HuH-7.5 (cell line): ENCODE results near the gene INTS1.
"Not testable (repeated sequence)": the region's sequence is repeated elsewhere in the genome, so short reads cannot be mapped to it uniquely, and the experiment has no call there.

ENCODE experiments used
- DNase-seq: peaks from one replicate; pipeline ENCODE4 v3.0.0; 2011; ENCODE audit warnings: low spot score

INTS1 gene

GRCh38 chr7:1446026-1446425 lies 58.2 kb downstream of the INTS1 start:
- not testable (repeated sequence) for DNase-seq

- no peak for DNase-seq
These were observed 58.8 kb downstream of the INTS1 start for GRCh38 chr7:1445341-1445740.

GRCh38 chr7:1444925-1445322 lies 59.3 kb downstream of the INTS1 start:
- DNase-seq = no peak

DNA sequence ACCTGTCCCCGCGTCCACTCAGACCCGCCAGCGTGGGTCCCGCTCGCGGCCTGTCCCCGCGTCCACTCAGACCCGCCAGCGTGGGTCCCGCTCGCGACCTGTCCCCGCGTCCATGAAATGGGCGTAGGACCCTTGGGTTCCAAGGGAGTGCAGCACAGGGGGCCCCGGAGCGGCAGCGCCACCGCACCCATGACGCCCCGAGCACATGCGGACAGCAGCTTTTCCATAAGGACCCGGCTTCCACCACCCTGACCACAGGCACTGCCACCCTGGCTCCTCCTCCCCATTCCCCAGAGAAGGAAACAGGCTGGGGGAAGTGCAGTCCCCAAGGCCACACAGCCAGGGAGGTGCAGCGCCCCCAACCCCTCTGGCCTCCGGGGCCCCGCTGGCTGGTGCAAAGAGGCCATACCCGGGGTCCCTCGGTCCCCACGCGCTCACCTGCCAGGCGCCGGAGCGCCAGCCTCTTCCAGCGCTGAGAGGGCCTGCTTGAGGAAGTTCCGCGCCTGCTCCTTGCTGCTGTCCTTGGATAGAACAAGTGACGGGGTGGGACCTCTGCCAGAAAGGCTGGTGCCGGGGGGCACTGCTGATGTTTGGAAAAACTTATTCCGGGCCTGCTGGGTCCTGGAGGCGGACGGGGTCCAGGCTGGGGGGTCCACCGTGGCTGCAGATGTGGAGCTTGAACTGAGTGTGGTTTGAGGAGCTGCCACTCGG lies 59.8 kb downstream of the INTS1 start:
- DNase-seq = no peak

- not testable (repeated sequence) for DNase-seq
These were observed 60.5 kb downstream of the INTS1 start for GRCh38 chr7:1443587-1444200.

DNA sequence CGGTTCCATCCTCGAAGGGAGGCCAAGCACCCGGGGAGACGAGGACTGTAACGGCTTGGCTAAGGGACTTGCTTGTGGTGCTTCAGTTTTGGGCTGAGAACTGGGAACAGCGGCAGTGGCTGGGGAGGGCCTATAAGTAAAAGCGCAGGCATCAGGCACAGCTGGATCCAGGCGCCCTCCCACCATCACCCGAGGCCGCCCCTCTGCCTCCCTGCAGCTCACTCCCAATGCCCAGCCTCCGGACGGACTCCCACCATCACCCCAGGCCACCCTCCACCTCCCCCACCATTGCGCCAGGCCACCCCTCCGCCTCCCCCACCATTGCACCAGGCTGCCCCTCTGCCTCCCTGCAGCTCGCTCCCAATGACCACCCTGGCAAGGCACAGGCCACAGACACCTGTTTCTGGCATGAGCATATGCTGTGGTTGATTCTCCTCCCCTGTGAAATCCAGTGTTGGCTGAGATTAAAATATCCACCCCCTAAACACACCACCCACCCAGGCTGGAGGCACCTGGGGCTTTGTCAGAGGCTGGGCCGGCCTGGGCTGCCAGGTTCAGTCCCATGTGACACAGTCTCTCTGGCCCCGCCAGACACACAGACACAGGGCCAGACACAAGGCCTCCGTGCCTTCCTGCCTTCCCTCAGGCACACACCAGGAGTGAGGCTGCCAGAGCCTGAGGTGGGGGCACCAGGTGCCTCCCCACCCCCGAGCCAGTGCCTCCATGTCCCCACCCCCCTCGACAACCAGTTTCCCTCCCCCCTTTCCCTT lies 61.6 kb downstream of the INTS1 start:
- no peak for DNase-seq

DNA sequence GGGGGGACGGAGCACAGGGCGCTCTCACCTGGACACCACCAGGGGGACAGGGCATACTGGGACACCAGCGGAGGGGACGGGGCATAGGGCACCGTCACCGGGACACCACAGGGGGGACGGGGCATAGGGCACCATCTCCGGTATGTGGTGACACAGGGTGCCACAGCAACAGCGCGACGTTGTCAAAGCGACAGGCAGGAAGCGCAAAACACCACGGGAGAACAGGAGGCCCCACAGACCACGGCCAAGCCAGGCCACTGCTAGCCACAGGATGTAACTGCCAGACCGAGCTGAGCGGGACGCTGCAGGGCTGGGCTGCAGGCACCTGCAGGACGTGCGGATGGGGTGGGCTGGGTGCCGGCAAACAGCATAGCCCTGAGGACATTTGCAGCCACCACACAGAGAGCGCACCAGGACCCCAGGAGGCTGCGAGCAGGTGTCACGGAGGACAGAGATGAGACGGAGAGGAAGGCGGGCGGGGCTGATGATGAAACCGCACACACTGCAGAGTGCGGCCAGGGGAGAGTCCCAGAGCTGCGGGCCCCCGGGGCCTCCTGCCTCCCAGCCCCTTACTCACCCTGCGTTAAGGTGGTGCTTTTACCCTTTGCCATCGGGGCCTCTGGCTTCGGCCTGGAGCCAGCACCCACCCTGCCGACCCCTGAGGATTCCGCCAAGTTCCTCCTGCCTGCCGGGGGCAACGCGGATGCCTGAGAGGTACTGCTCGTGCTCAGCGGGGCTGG lies 62.4 kb downstream of the INTS1 start:
- DNase-seq = no peak

DNA sequence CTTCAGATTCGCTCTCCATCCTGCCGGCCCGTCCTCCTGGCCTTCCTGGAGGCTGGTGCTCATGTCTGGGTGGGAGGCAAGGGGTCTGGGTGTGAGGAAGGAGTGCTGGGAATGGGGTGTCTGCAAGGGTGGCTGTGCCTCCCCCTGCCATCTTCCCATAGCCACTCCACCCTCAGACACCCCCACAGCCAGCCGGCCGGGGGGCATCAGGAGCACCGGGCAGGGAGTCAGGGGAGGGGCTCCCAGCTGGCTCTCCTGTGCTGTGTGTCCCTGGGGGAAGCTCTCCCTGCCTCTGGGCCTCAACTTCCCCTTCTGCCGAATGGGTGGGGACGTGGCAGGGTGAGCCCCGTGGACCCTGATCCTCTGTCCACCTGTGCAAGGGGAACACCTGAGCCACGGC lies 63.6 kb downstream of the INTS1 start:
- no peak for DNase-seq

GRCh38 chr7:1439373-1440363 lies 64.5 kb downstream of the INTS1 start:
- no peak for DNase-seq

DNA sequence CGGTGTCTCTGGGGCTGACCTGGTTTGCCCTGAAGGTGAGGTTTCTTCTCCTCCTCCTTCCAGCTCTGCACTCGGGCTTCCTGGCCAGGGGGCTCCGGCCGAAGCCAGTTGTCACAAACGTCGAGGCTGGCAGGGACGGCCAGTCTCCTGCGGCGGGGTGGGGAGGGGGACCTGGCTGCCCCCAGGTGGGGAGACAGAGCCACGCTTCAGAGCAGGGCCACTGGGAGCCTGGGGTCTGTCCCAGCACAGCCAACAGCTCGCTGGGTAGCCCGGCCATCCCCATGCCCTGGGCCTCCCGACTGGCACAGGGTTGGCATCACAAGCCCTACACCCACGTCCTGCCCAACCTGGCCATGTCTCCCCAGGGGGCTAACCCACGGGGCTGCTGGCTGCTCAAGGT lies 65.4 kb downstream of the INTS1 start:
- DNase-seq = no peak

- no peak for DNase-seq
These were observed 66.0 kb downstream of the INTS1 start for GRCh38 chr7:1438208-1438607.

DNA sequence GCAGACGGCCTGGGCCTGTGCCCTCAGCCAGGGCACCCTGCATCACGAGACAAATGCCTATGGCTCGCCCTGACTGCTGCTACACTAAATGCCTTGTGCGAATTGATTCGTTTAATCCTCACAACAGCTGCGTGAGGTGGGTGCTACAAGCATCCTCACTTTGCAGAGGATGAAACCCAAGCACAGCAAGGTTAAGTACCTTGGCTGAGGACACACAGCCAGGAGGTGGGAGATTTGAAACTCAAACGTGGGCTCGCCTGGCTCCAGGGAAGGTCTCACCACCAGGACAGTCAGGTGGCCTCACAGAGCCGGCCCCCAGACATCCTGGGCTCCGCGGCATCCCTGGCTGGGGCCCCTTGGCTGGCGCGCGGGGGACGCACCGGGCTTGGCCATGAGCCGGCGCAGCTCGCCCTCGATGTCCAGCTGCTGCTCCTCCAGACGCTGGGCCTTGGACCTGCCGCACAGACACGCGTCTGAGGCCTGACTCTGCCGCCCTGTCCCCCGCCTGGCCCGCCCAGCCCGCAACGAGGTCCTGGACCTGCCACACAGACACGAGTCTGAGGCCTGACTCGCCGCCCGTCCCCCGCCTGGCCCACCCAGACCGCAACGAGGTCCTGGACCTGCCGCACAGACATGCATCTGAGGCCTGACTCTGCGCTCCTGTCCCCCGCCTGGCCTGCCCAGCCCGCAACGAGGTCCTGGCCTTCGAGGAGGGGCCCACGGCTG lies 66.9 kb downstream of the INTS1 start:
- no peak for DNase-seq

- DNase-seq = no peak
These were observed 67.6 kb downstream of the INTS1 start for GRCh38 chr7:1436608-1437007.

- DNase-seq = no peak
These were observed 69.1 kb downstream of the INTS1 start for GRCh38 chr7:1434891-1435670.

GRCh38 chr7:1434165-1434718 lies 69.9 kb downstream of the INTS1 start:
- no peak for DNase-seq

DNA sequence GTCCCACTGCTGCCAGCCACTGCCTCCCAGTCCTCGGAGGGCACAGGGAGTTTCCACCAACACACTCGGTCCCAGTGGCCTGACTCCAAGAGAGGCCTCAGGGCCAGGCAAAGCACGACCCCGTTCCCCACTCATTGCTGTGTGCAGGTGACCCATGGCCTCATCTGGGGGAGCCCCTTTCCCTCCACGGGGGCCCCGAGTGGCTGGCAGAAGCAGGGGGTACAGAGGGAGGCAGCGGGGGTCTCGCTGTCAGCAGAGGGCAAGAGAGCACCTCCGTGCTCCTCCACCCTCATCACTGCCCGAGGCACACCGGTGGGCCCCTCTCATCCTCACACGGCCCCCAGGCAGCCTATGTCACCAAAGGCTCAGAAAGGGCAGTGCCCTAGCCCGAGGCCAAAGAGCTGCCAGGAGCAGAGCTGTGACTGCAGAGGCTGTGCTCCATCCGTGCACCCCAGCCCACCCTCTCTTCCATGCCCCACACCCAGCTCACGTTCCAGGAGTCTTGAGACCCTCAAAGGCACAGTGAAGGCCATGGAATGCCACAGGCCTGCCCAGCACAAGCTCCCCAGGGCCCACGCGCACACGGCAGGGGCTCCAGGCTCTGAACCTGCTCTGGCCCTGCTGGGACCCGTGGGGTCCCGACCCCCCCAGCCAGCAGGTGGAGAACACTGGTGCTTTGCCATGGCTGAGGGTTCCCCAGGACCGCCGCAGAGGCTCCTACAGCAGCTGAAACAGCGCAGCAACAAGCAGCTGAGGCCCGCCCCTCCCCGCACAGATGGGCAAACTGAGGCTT lies 70.9 kb downstream of the INTS1 start:
- DNase-seq = no peak

GRCh38 chr7:1432411-1433082 lies 71.6 kb downstream of the INTS1 start:
- peak; percentile 89 for DNase-seq
